Measurements from ENCODE around the gene HOXA4. TPM values are rescaled to one million over a fixed set of nuclear protein-coding genes. Genes with fewer than 3 reads are reported as not detected.

Gene HOXA4
- total RNA-seq, 1 experiment from 2014 or later: 2.0 TPM

- no peaks in the 10 kb centered on the region for H3K9me2 ChIP-seq (ENCODE audit: insufficient read depth)
- no peak overlapping the region for H3K4me2 ChIP-seq (ENCODE audit: low read length)
- POLR2A ChIA-PET: no interaction called here
Measured at GRCh38 chr7:27144781-27145164, 14.2 kb upstream of the HOXA4 start.

GRCh38 chr7:27143950-27144780 lies 13.6 kb upstream of the HOXA4 start:
- ChIA-PET RAD21 (ENCODE audit: low non-redundant PET in 1 of 2, low total read pairs in 2 of 2, uncharacterized antibody in 2 of 2, unreplicated experiment in 2 of 2) (no interaction called here), CTCF (no interaction called here), POLR2A (no interaction called here)
- Histone ChIP-seq H3K9me3 (ENCODE audit: control insufficient read depth in 1 of 2, insufficient read depth in 1 of 2, low read depth in 1 of 2, low read length in 2 of 2) (no peaks in the 10 kb centered on the region), H3K4me3 (replicated peaks in 1 of 2; ENCODE audit: low read depth in 1 of 2, low read length in 2 of 2) (no peak overlapping the region), H3K9me2 (ENCODE audit: insufficient read depth) (no peaks in the 10 kb centered on the region), H3K27me3 (ENCODE audit: insufficient read depth, low read length) (no peaks in the 10 kb centered on the region), H2AFZ (ENCODE audit: low read depth, low read length, poor library complexity, severe bottlenecking) (no peak overlapping the region), H4K20me1 (ENCODE audit: insufficient read depth) (no peaks in the 10 kb centered on the region), H3K27ac (ENCODE audit: low read depth, low read length) (no peak overlapping the region), H3K36me3 (ENCODE audit: control insufficient read depth in 1 of 2, insufficient read depth in 2 of 2, low read length in 2 of 2) (peaks cover 8 to 12% of the 10 kb centered on the region in 2 experiments; a peak in 3 of 4 replicates), H3K9ac (ENCODE audit: low read length) (no peak overlapping the region), H3K4me1 (ENCODE audit: control insufficient read depth in 1 of 2, insufficient read depth in 2 of 2, low read length in 2 of 2) (peaks cover 6 to 19% of the 10 kb centered on the region in 2 experiments; a peak in 3 of 4 replicates), H3K4me2 (ENCODE audit: low read length) (no peak overlapping the region), H3K79me2 (ENCODE audit: insufficient read depth, low read length) (peaks cover 20% of the 10 kb centered on the region)
- intact Hi-C loops (cut with micrococcal nuclease): no loop called here
- peak in 1 of 3 experiments; percentile 27; a peak in 1 of 6 replicates for TF ChIP-seq CTCF (IDR thresholded peaks at IDR 0.05 in 2 of 3, conservative IDR thresholded peaks at IDR 0.05 in 1 of 3; ENCODE audit: borderline replicate concordance in 1 of 3, insufficient read depth in 1 of 3, low read depth in 2 of 3, low read length in 2 of 3)
- TF ChIP-seq ZNF274 (IDR thresholded peaks at IDR 0.05; ENCODE audit: low read depth, low read length): no peak
- DNase-seq (ENCODE audit: low read depth, low spot score) (no peak), ATAC-seq (no peak)
- BruUV-seq (replicated peaks): no TSS peak

More at GRCh38 chr7:27144781-27145164, 14.2 kb upstream of the HOXA4 start:
- H3K27ac ChIP-seq (ENCODE audit: low read depth, low read length): no peak overlapping the region
- no peaks in the 10 kb centered on the region for H3K27me3 ChIP-seq (ENCODE audit: insufficient read depth, low read length)
- no peak overlapping the region for H3K4me3 ChIP-seq (replicated peaks in 1 of 2; ENCODE audit: low read depth in 1 of 2, low read length in 2 of 2)
- H3K4me1 ChIP-seq (ENCODE audit: control insufficient read depth in 1 of 2, insufficient read depth in 2 of 2, low read length in 2 of 2): peaks cover 12 to 25% of the 10 kb centered on the region in 2 experiments
- H3K79me2 ChIP-seq (ENCODE audit: insufficient read depth, low read length): peaks cover 26% of the 10 kb centered on the region
- ATAC-seq (no peak), DNase-seq (ENCODE audit: low read depth, low spot score) (no peak)
- peaks cover 8 to 12% of the 10 kb centered on the region in 2 experiments; a peak in 3 of 4 replicates for H3K36me3 ChIP-seq (ENCODE audit: control insufficient read depth in 1 of 2, insufficient read depth in 2 of 2, low read length in 2 of 2)
- intact Hi-C loops (cut with micrococcal nuclease): no loop called here
- BruUV-seq (replicated peaks): no TSS peak
- CTCF ChIA-PET: no interaction called here
- no peak overlapping the region for H3K9ac ChIP-seq (ENCODE audit: low read length)
- H4K20me1 ChIP-seq (ENCODE audit: insufficient read depth): no peaks in the 10 kb centered on the region
- no peak for TF ChIP-seq CBX3 (IDR thresholded peaks at IDR 0.05; ENCODE audit: low read depth)
- RAD21 ChIA-PET (ENCODE audit: low non-redundant PET in 1 of 2, low total read pairs in 2 of 2, uncharacterized antibody in 2 of 2, unreplicated experiment in 2 of 2): no interaction called here
- no peaks in the 10 kb centered on the region for H3K9me3 ChIP-seq (ENCODE audit: control insufficient read depth in 1 of 2, insufficient read depth in 1 of 2, low read depth in 1 of 2, low read length in 2 of 2)
- H2AFZ ChIP-seq (ENCODE audit: low read depth, low read length, poor library complexity, severe bottlenecking): no peak overlapping the region
